ENCODE data around the gene AP1B1.
"Not testable (repeated sequence)": the region's sequence is repeated elsewhere in the genome, so short reads cannot be mapped to it uniquely, and the experiment has no call there.

Gene AP1B1

DNA sequence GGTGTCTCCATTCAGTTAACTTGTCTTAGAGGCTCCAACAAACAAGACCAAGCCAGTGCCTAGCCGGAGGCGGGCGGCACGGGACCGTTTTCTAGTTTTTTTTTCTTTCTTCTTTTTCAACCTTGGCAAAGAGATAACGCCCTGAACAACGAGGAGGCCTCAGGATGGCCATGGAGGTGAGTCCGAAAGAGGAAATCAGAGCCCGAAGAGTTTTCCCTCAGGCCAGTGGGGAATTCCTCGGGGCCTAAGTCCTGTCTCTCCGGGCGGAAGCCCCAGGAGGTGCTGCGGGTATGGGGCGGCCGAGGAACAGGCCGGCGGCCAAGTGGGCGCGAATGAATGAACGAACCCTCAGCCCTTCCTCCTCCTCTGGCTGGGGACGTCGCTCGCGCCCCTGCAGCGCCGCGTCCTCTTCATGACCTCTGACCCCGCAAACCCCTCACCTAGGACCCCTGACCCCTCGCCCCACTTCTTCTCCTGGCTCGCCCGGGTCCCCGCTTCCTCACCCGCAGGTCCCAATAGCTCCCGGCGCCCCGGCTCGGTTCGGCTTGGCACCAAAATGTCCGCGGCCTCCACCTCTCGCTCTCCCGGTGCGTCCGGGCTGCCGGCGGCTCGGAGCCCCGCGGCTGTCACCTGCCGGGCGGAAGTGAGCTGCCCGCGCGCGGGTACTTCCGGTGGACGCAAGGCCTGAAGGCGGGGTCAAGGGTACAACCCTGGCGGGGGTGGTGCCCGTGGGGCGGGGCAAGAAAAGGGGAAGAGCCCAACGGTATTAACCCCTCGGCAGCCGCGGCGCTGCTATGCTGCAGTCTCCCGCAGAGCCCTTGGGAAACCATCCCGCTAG, at the start of gene AP1B1:
Gene AP1B1 (minus strand): TSS at position 650 of the 838 bp plus-strand sequence. CDS start 21,327 bp downstream, outside the sequence.
- peaks cover 6% of the 10 kb centered on the region for H3K36me3 Mint-ChIP-seq (ENCODE audit: insufficient read depth)

DNA sequence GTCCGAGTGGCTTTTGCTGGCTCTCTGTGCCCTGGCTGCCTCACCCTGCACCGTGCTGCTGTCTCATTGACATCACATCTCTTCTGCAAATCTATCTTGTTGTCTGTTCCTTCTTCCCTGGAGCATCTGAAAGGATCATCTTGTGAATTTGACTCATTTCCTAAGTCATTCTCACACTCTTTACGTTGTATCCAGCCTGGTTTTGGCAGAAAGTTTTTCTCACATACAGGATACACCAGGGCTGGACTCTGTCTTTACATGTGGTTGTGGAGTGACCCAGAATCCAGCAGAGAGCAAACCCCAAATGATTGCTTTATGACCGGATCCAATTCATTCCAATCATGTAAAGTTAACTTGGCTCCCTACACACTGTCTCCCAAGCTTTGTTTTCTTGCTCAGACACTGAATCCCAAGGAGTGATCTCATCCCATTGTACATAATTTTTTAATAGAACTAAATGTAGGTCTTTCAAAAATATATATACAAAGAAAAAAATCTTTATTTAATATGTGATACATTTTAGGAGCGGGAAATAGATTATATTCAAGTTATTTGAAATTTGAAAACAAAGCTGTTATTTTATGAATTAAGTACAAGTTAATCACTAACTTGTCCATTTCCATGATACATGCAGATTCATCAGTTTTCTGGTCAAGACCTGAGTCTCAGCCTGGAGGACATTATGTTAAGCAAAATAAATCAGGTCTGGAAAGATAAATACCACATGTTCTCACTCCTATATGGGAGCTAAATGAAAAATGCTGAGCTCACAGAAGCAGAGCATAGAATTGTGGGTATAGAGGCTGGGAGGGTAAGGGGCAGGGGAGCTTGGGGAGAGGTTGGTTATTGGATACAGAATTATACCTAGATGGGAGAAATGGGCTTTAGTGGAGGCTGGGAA, 47.1 kb upstream of the AP1B1 start:
- DNase-seq (ENCODE audit: low spot score in 2 of 2): no peak
- Mint-ChIP-seq H3K4me1 (no peaks in the 10 kb centered on the region), H3K4me3 (no peak overlapping the region), H3K36me3 (ENCODE audit: insufficient read depth) (peaks cover 2% of the 10 kb centered on the region), H3K27me3 (peaks cover 45% of the 10 kb centered on the region), H3K9me3 (no peaks in the 10 kb centered on the region), H3K27ac (ENCODE audit: low read depth) (no peak overlapping the region)
- ATAC-seq (replicated peaks; ENCODE audit: extremely low read depth, poor library complexity, severe bottlenecking): no peak

More for the DNA sequence above, at the start of gene AP1B1:
- H3K4me1 Mint-ChIP-seq: peaks cover 54% of the 10 kb centered on the region
- H3K4me3 Mint-ChIP-seq: peak within 1 kb of the TSS; percentile 88
- H3K9me3 Mint-ChIP-seq: no peaks in the 10 kb centered on the region
- no peaks in the 10 kb centered on the region for H3K27me3 Mint-ChIP-seq
- ATAC-seq (replicated peaks; ENCODE audit: extremely low read depth, poor library complexity, severe bottlenecking) (peak; percentile 87), DNase-seq (ENCODE audit: low spot score in 2 of 2) (peak; percentile 84)
- H3K27ac Mint-ChIP-seq (ENCODE audit: low read depth): peak within 1 kb of the TSS; percentile 82

DNA sequence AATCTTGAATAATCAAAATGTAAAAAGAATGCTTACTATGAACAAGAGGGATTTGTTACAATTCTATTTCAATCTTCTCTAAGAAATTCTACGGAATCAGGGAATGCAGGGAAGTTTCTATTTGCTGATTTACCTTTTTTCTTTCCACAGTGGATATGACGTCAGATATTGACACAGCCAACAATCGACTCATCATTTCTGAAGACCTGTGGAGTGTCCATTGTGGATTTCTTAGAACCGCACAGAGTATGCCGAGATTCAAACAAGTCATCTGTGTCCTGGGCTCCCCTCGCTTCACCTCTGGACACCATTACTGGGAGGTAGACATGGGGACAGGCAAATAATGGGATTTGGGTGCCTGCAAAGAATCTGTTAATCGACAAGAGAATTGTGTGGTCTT, 45.9 kb upstream of the AP1B1 start:
- peaks cover 45% of the 10 kb centered on the region for H3K27me3 Mint-ChIP-seq
- H3K4me3 Mint-ChIP-seq: no peak overlapping the region
- no peaks in the 10 kb centered on the region for H3K4me1 Mint-ChIP-seq
- H3K27ac Mint-ChIP-seq (ENCODE audit: low read depth): no peak overlapping the region
- ATAC-seq (replicated peaks; ENCODE audit: extremely low read depth, poor library complexity, severe bottlenecking): no peak
- DNase-seq (ENCODE audit: low spot score in 2 of 2): no peak
- H3K9me3 Mint-ChIP-seq: no peaks in the 10 kb centered on the region
- peaks cover 2% of the 10 kb centered on the region for H3K36me3 Mint-ChIP-seq (ENCODE audit: insufficient read depth)

DNA sequence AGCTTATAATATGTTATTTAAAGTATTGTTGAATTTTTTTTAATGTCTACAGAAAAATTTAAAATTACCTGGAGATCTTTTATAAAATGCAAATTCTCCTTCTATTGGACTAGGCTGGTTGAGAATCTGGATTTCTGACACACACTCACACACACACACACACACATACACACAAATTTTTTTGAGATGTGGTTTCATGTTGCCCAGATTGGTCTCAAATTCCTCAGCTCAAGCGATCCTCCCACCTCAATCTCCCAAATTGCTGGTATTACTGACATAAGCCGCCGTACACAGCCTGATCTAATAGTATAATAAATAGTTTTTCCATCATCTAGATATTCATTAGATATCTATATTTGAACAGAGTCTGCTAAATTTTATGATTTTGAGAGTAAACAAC, 45.5 kb upstream of the AP1B1 start:
- Mint-ChIP-seq H3K9me3 (no peaks in the 10 kb centered on the region), H3K27me3 (peaks cover 45% of the 10 kb centered on the region)
- ATAC-seq (replicated peaks; ENCODE audit: extremely low read depth, poor library complexity, severe bottlenecking): no peak

DNA sequence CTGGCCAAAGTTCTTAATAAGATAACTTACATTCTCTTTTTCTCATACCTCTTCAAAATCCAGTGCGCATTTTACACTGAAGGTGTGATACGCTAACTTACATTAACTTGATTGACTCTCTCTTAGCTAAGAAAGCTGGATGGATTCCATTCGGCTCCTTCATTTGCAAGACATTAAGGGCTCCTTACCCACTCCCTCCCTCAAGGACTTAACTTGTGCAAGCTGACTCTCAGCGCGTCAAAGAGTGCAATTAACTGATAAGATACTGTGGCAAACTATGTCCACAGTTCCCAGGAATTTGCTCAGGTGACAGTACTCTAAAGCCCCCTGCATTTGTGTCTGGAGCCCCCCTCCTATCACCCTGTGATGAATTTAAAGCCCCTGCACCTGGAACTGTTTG, 43.6 kb upstream of the AP1B1 start:
- Mint-ChIP-seq H3K4me1 (no peaks in the 10 kb centered on the region), H3K9me3 (no peaks in the 10 kb centered on the region), H3K36me3 (ENCODE audit: insufficient read depth) (no peaks in the 10 kb centered on the region), H3K4me3 (no peak overlapping the region), H3K27ac (ENCODE audit: low read depth) (no peak overlapping the region), H3K27me3 (peaks cover 45% of the 10 kb centered on the region)
- no peak for ATAC-seq (replicated peaks; ENCODE audit: extremely low read depth, poor library complexity, severe bottlenecking)
- no peak for DNase-seq (ENCODE audit: low spot score in 2 of 2)

More for the DNA sequence above, 45.5 kb upstream of the AP1B1 start:
- H3K27ac Mint-ChIP-seq (ENCODE audit: low read depth): no peak overlapping the region
- no peak overlapping the region for H3K4me3 Mint-ChIP-seq
- H3K36me3 Mint-ChIP-seq (ENCODE audit: insufficient read depth): peaks cover 1% of the 10 kb centered on the region
- no peak for DNase-seq (ENCODE audit: low spot score in 2 of 2)
- no peaks in the 10 kb centered on the region for H3K4me1 Mint-ChIP-seq

DNA sequence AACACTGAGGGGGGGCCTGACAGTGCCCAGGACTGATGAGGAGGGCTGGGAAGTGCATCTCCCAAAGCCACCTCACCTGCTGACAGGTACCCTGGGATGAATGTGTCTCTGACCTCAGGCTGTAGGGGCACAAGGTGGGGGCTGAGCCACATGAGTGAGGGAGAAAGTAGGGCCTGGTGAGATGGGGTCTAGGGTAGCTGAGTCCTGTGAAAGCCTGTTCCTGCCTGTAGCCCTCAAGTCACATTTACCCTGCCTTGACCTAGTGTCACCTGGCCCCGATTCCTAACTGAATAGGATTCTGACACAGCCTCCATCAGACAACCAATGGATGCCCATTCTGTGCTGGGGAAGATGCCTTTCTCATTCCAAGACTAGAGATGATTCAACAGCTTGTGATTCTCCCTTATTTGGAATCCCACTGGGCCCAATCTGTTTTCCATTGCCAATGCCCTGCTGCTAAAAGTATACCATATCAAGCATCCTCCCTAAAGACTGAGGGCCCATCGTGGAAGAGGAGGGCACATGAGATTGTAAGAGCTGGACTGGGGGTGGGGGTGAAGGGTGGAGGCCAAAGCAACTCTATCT, 38.9 kb upstream of the AP1B1 start:
- no peak for ATAC-seq (replicated peaks; ENCODE audit: extremely low read depth, poor library complexity, severe bottlenecking)

DNA sequence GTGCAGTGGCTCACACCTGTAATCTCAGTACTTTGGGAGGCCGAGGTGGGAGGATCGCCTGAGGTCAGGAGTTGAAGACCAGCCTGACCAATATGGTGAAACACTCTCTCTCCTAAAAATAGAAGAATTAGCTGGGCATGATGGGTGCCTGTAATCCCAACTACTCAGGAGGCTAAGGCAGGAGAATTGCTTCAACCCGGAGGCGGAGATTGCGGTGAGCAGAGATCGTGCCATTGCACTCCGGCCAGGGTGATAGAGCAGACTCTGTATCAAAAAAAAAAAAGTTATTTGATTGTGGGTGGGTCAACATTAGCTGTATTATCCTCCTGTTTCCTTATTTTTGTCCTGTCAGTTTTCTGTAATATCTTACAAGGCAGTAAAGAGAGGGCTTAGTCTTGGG, 38.1 kb upstream of the AP1B1 start:
- peaks cover 7% of the 10 kb centered on the region for H3K27me3 Mint-ChIP-seq
- H3K27ac Mint-ChIP-seq (ENCODE audit: low read depth): no peak overlapping the region
- H3K36me3 Mint-ChIP-seq (ENCODE audit: insufficient read depth): no peaks in the 10 kb centered on the region
- ATAC-seq (replicated peaks; ENCODE audit: extremely low read depth, poor library complexity, severe bottlenecking): no peak
- H3K4me3 Mint-ChIP-seq: no peak overlapping the region
- H3K9me3 Mint-ChIP-seq: no peaks in the 10 kb centered on the region
- DNase-seq (ENCODE audit: low spot score in 2 of 2): no peak
- no peaks in the 10 kb centered on the region for H3K4me1 Mint-ChIP-seq

More for the DNA sequence above, 38.9 kb upstream of the AP1B1 start:
- Mint-ChIP-seq H3K27me3 (peaks cover 6% of the 10 kb centered on the region), H3K27ac (ENCODE audit: low read depth) (no peak overlapping the region), H3K4me3 (no peak overlapping the region), H3K9me3 (no peaks in the 10 kb centered on the region), H3K4me1 (no peaks in the 10 kb centered on the region), H3K36me3 (ENCODE audit: insufficient read depth) (no peaks in the 10 kb centered on the region)
- no peak for DNase-seq (ENCODE audit: low spot score in 2 of 2)

DNA sequence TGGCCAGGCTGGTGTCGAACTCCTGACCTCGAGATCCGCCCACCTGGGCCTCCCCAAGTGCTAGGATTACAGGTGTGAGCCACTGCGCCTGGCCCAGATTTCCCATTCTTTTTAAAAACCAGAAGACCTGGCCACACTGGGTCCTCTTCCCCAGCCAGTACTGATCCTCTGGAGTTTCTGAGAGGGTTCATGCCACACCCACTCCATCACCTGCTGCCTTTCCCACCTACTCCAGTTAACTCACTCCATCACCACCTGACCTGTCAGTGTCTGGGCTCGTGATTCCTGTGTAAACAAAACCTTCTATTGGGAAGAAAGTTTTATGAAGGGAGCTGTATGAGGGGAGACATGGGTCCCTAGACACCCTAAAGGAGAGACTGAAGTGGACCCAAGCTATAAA, 30.3 kb upstream of the AP1B1 start:
- not testable (repeated sequence) for H3K27ac Mint-ChIP-seq (ENCODE audit: low read depth); H3K36me3 Mint-ChIP-seq (ENCODE audit: insufficient read depth); DNase-seq (ENCODE audit: low spot score in 2 of 2); ATAC-seq (replicated peaks; ENCODE audit: extremely low read depth, poor library complexity, severe bottlenecking); H3K9me3 Mint-ChIP-seq; H3K4me3 Mint-ChIP-seq
- Mint-ChIP-seq H3K4me1 (peaks cover 17% of the 10 kb centered on the region), H3K27me3 (peaks cover 15% of the 10 kb centered on the region)

DNA sequence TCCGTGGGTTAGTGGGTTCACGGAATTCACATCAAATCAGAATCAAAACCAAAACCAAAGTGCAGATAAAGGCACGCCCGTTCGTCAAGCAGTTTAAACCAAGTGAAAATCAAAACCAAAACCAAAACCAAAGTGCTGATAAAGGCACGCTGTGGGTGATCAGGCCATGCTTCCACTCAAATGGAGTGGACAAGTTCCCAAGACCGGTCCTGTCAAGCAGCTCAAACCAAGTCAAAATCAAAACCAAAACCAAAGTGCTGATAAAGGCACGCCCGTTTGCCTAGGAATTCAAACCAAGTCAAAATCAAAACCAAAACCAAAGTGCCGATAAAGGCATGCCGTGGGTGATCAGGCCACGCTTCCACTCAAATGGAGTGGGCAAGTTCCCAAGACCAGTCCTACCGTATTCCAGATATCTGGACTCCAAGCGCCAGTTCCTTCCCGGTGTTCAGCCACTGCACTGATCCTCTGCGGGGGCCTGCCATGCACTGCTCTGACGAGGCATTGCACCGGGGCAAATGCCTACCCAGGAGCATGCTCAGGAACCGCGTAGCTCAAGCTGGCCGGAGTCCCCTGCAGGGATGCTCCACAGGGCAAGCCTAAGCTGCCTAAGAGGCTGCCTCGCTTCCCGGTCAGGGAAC, 26.7 kb upstream of the AP1B1 start:
- H3K27me3 Mint-ChIP-seq; H3K9me3 Mint-ChIP-seq; H3K36me3 Mint-ChIP-seq (ENCODE audit: insufficient read depth): not testable (repeated sequence)
- peaks cover 17% of the 10 kb centered on the region for H3K4me1 Mint-ChIP-seq
- H3K27ac Mint-ChIP-seq (ENCODE audit: low read depth): peak overlapping the region; percentile 88
- DNase-seq (ENCODE audit: low spot score in 2 of 2): peak; percentile 26 to 27
- peak; percentile 87 for ATAC-seq (replicated peaks; ENCODE audit: extremely low read depth, poor library complexity, severe bottlenecking)
- peak overlapping the region; percentile 80 for H3K4me3 Mint-ChIP-seq

DNA sequence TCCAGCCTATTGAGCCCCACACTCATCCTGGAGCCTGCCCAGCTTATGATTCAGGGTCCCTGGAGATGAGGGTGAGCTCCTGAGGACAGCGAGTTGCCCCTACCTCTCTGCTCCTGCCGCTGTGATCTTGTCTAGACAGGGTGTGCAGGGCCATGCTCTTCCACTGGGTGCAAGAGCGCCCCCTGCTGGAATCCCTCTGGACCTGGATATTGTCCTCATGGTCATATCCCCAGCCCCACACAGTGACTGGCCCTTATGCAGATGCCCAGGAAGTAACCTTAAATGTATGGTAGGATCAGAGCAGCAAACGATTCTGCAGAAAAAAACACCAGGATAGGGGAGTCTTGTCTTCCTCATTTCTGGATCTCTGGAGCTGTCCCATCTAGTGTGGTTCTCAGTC, 24.4 kb upstream of the AP1B1 start:
- H3K27ac Mint-ChIP-seq (ENCODE audit: low read depth); H3K4me3 Mint-ChIP-seq: not testable (repeated sequence)

DNA sequence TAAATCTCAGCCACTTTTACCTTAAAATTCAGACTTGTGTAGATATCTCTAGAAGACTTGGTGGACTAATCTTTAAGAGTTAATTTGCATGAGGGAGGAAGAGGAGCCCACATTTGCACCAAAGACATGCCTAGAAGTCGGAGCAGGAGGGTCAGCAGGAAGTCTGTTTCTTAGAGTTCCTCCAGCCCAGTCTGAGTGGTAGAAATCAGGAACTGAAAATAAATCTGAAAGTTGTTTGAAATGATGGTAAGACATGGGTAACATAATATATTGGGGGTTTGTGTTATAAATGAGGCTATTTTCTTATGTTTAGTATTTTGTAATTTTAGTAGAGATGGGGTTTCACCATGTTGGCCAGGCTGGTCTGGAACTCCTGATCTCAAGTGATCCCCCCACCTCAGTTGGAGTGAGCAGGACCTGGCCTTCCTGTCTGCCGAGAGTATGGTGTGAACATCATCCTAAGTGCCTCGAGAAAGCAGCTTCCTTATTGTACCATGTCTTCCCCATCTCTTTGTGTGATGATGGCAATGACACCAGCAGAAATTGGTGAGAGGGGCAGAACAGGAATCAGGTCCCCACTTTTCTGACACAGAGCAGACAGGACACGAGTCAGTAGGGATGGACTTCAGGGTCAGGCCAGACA, 23.3 kb upstream of the AP1B1 start:
- not testable (repeated sequence) for H3K9me3 Mint-ChIP-seq; H3K36me3 Mint-ChIP-seq (ENCODE audit: insufficient read depth); ATAC-seq (replicated peaks; ENCODE audit: extremely low read depth, poor library complexity, severe bottlenecking); H3K4me3 Mint-ChIP-seq; DNase-seq (ENCODE audit: low spot score in 2 of 2); H3K27me3 Mint-ChIP-seq; H3K27ac Mint-ChIP-seq (ENCODE audit: low read depth)
- peaks cover 17% of the 10 kb centered on the region for H3K4me1 Mint-ChIP-seq

More for the DNA sequence above, 24.4 kb upstream of the AP1B1 start:
- ATAC-seq (replicated peaks; ENCODE audit: extremely low read depth, poor library complexity, severe bottlenecking); H3K9me3 Mint-ChIP-seq; DNase-seq (ENCODE audit: low spot score in 2 of 2); H3K27me3 Mint-ChIP-seq; H3K36me3 Mint-ChIP-seq (ENCODE audit: insufficient read depth): not testable (repeated sequence)
- H3K4me1 Mint-ChIP-seq: peaks cover 17% of the 10 kb centered on the region

DNA sequence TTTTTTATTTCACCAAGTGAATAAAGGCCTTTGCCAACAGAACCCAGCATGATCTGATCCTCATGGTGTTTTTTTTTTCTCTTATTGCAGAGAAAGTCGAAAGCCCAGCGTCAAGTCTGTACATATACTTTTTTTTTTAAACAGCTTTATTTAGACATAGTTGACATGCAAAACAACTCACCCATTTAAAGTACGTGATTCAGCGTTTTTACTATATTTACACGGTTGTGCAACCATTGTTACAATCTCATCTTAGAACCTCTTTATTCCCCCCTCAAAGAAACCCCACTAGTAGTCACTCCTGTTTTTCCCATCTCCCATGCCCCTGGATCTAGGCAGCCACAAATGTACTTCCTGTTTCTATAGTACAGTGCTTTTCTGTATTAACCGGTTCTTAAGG, 20.6 kb upstream of the AP1B1 start:
- Mint-ChIP-seq H3K4me1 (peaks cover under 1% of the 10 kb centered on the region), H3K9me3 (no peaks in the 10 kb centered on the region), H3K27me3 (no peaks in the 10 kb centered on the region), H3K4me3 (no peak overlapping the region), H3K36me3 (ENCODE audit: insufficient read depth) (no peaks in the 10 kb centered on the region), H3K27ac (ENCODE audit: low read depth) (no peak overlapping the region)
- DNase-seq (ENCODE audit: low spot score in 2 of 2): no peak
- ATAC-seq (replicated peaks; ENCODE audit: extremely low read depth, poor library complexity, severe bottlenecking): no peak

Measured in central memory CD8-positive, alpha-beta T cell (primary cell).